Measurements from ENCODE around the gene FNIP1. TPM values are rescaled to one million over a fixed set of nuclear protein-coding genes. Genes with fewer than 3 reads are reported as not detected.

The FNIP1 gene
- total and polyA plus RNA-seq, 2 donors (not counting 1 experiment from before 2014, with no cell fraction given), result 10.3 to 52.8 TPM

GRCh38 chr5:131641494-131641893, 155.3 kb downstream of the FNIP1 start:
- Mint-ChIP-seq H3K27ac (no peak overlapping the region), H3K4me1 (peaks cover 38% of the 10 kb centered on the region), H3K27me3 (no peaks in the 10 kb centered on the region), H3K4me3 (no peak overlapping the region), H3K9me3 (ENCODE audit: insufficient read depth) (no peaks in the 10 kb centered on the region)
- H3K9ac ChIP-seq (ENCODE audit: low read length), result no peak overlapping the region
- no peak overlapping the region for H2AFZ ChIP-seq (ENCODE audit: insufficient read depth, low read depth, low read length, poor library complexity, severe bottlenecking)
- H3K4me2 ChIP-seq (replicated peaks; ENCODE audit: low read depth, low read length, poor library complexity, severe bottlenecking), result no peak overlapping the region
- WGBS (ENCODE audit: insufficient coverage), result no CpG with 5 or more reads among the region's 1 CpG
- no peak overlapping the region for H3K4me3 ChIP-seq (ENCODE audit: control extremely low read depth in 1 of 5, extremely low read depth in 1 of 5, insufficient read depth in 1 of 5, low read depth in 2 of 5, low read length in 4 of 5)
- peaks cover 21 to 28% of the 10 kb centered on the region in 2 donors for H3K4me1 ChIP-seq (ENCODE audit: control insufficient read depth in 2 of 2, insufficient read depth in 2 of 2, low read length in 2 of 2)
- intact Hi-C loops (cut with micrococcal nuclease), result no loop called here
- peaks cover 3% of the 10 kb centered on the region for H3K79me2 ChIP-seq (ENCODE audit: control insufficient read depth, insufficient read depth, low read length)
- ATAC-seq (ENCODE audit: low read depth), result no peak
- peaks cover 0 to 3% of the 10 kb centered on the region in 2 experiments for H3K36me3 ChIP-seq (replicated peaks in 1 of 2; ENCODE audit: control extremely low read depth in 1 of 2, control insufficient read depth in 1 of 2, extremely low read depth in 1 of 2, insufficient read depth in 2 of 2, low read length in 1 of 2)
- ChIA-PET POLR2A (no interaction called here), CTCF (interaction anchor here (1.3 to 2.2 kb wide), 2 partner anchors 14 to 52 kb away, joined by 3 to 10 read pairs; no protein-coding TSS in a partner anchor)
- TF ChIP-seq EZH2 (IDR thresholded peaks at IDR 0.05; ENCODE audit: borderline replicate concordance, insufficient read depth, low read depth, low read length, poor library complexity, severe bottlenecking) (no peak), CTCF (IDR thresholded peaks at IDR 0.05) (no peak)
- no peak for DNase-seq
- H3K27me3 ChIP-seq (replicated peaks in 1 of 4; ENCODE audit: control extremely low read depth in 1 of 4, control insufficient read depth in 3 of 4, insufficient read depth in 4 of 4, low read length in 3 of 4), result no peaks in the 10 kb centered on the region
- H4K20me1 ChIP-seq (ENCODE audit: control insufficient read depth, insufficient read depth, low read length, poor library complexity, severe bottlenecking), result no peaks in the 10 kb centered on the region
- peak overlapping the region in 1 of 2 donors; percentile 78 for H3K27ac ChIP-seq (ENCODE audit: low read length in 2 of 2)
- no peaks in the 10 kb centered on the region for H3K9me3 ChIP-seq (ENCODE audit: control extremely low read depth in 1 of 3, control insufficient read depth in 2 of 3, insufficient read depth in 1 of 3, low read length in 2 of 3)

GRCh38 chr5:131640043-131640856, 156.6 kb downstream of the FNIP1 start:
- peak overlapping the region; percentile 18 for H2AFZ ChIP-seq (ENCODE audit: insufficient read depth, low read depth, low read length, poor library complexity, severe bottlenecking)
- peak overlapping the region; percentile 7 for H3K9ac ChIP-seq (ENCODE audit: low read length)
- peak; percentile 57 for DNase-seq
- ATAC-seq (ENCODE audit: low read depth), result peak; percentile 81
- H3K27me3 Mint-ChIP-seq, result no peaks in the 10 kb centered on the region
- H3K4me1 Mint-ChIP-seq, result peaks cover 41% of the 10 kb centered on the region
- TF ChIP-seq EZH2 (IDR thresholded peaks at IDR 0.05; ENCODE audit: borderline replicate concordance, insufficient read depth, low read depth, low read length, poor library complexity, severe bottlenecking) (no peak), CTCF (IDR thresholded peaks at IDR 0.05) (no peak)
- H4K20me1 ChIP-seq (ENCODE audit: control insufficient read depth, insufficient read depth, low read length, poor library complexity, severe bottlenecking), result no peaks in the 10 kb centered on the region
- no peak overlapping the region for H3K4me3 ChIP-seq (ENCODE audit: control extremely low read depth in 1 of 5, extremely low read depth in 1 of 5, insufficient read depth in 1 of 5, low read depth in 2 of 5, low read length in 4 of 5)
- intact Hi-C loops (cut with micrococcal nuclease), result no loop called here
- peak overlapping the region; percentile 46 for H3K4me2 ChIP-seq (replicated peaks; ENCODE audit: low read depth, low read length, poor library complexity, severe bottlenecking)
- WGBS (ENCODE audit: insufficient coverage), result 40% methylated on average over 1 of the region's 5 CpGs
- H3K4me1 ChIP-seq (ENCODE audit: control insufficient read depth in 2 of 2, insufficient read depth in 2 of 2, low read length in 2 of 2), result peaks cover 24 to 30% of the 10 kb centered on the region in 2 donors
- H3K27me3 ChIP-seq (replicated peaks in 1 of 4; ENCODE audit: control extremely low read depth in 1 of 4, control insufficient read depth in 3 of 4, insufficient read depth in 4 of 4, low read length in 3 of 4), result no peaks in the 10 kb centered on the region
- CTCF ChIA-PET, result interaction anchor here (1.3 to 2.2 kb wide), 2 partner anchors 15 to 51 kb away, joined by 3 to 10 read pairs; no protein-coding TSS in a partner anchor
- H3K9me3 Mint-ChIP-seq (ENCODE audit: insufficient read depth), result no peaks in the 10 kb centered on the region
- H3K27ac ChIP-seq (ENCODE audit: low read length in 2 of 2), result peak overlapping the region; percentile 54 to 78
- H3K9me3 ChIP-seq (ENCODE audit: control extremely low read depth in 1 of 3, control insufficient read depth in 2 of 3, insufficient read depth in 1 of 3, low read length in 2 of 3), result no peaks in the 10 kb centered on the region
- peaks cover 3% of the 10 kb centered on the region for H3K79me2 ChIP-seq (ENCODE audit: control insufficient read depth, insufficient read depth, low read length)
- peaks cover 0 to 3% of the 10 kb centered on the region in 2 experiments for H3K36me3 ChIP-seq (replicated peaks in 1 of 2; ENCODE audit: control extremely low read depth in 1 of 2, control insufficient read depth in 1 of 2, extremely low read depth in 1 of 2, insufficient read depth in 2 of 2, low read length in 1 of 2)
- peak overlapping the region; percentile 72 for H3K4me3 Mint-ChIP-seq
- POLR2A ChIA-PET, result no interaction called here
- peak overlapping the region; percentile 89 for H3K27ac Mint-ChIP-seq
